Subcutaneous abdominal adipose tissue (tissue), 5 donors: Measurements from ENCODE around the gene ST7L.

Source experiments
- H3K27ac ChIP-seq: one replicate; pipeline ENCODE4 v1.7.0; 2013; ENCODE audit warnings: low read depth, mild to moderate bottlenecking, inconsistent platforms, low read length, moderate library complexity
- H3K27me3 ChIP-seq, 5 donors: one replicate each; pipeline ENCODE4 v1.7.0; 2013; ENCODE audit warnings: low read length in 5 of 5, inconsistent platforms in 1 of 5; ENCODE audit not compliant: control insufficient read depth in 5 of 5, insufficient read depth in 4 of 5
- H3K36me3 ChIP-seq, 5 donors: one replicate each; pipeline ENCODE4 v1.7.0; 2013; ENCODE audit warnings: low read length in 5 of 5; ENCODE audit not compliant: control insufficient read depth in 5 of 5, insufficient read depth in 5 of 5
- H3K4me1 ChIP-seq, 5 donors: one replicate each; pipeline ENCODE4 v1.7.0; 2013; ENCODE audit warnings: low read length in 5 of 5, mild to moderate bottlenecking in 3 of 5, moderate library complexity in 1 of 5; ENCODE audit not compliant: control insufficient read depth in 5 of 5, insufficient read depth in 5 of 5
- H3K4me3 ChIP-seq, 5 donors: one replicate each; pipeline ENCODE4 v1.7.0; 2013; ENCODE audit warnings: low read length in 5 of 5, low read depth in 1 of 5
- H3K9ac ChIP-seq, 5 donors: one replicate each; pipeline ENCODE4 v1.7.0; 2013; ENCODE audit warnings: low read length in 5 of 5, mild to moderate bottlenecking in 4 of 5, moderate library complexity in 3 of 5
- H3K9me3 ChIP-seq, 5 donors: one replicate each; pipeline ENCODE4 v1.7.0; 2013; ENCODE audit warnings: low read length in 5 of 5; ENCODE audit not compliant: control insufficient read depth in 5 of 5
- donor health status: healthy.
- donor health status: healthy.
- donor health status: healthy.
- donor health status: healthy.
- donor health status: healthy.

The ST7L gene

GRCh38 chr1:112538883-112539282 is 80.1 kb downstream of the ST7L start:
- peaks cover 0 to 29% (median 28%) of the 10 kb centered on the region in 5 donors for H3K4me1 ChIP-seq
- no peak overlapping the region for H3K4me3 ChIP-seq
- no peak overlapping the region for H3K27ac ChIP-seq
- H3K27me3 ChIP-seq, result no peaks in the 10 kb centered on the region
- H3K9ac ChIP-seq, result no peak overlapping the region
- no peaks in the 10 kb centered on the region for H3K9me3 ChIP-seq
- peaks cover 4 to 11% (median 6%) of the 10 kb centered on the region in 5 donors for H3K36me3 ChIP-seq

GRCh38 chr1:112537456-112537855 is 81.5 kb downstream of the ST7L start:
- Histone ChIP-seq H3K9me3 (no peaks in the 10 kb centered on the region), H3K4me3 (no peak overlapping the region), H3K9ac (no peak overlapping the region), H3K27ac (no peak overlapping the region), H3K36me3 (peaks cover 4 to 11% (median 7%) of the 10 kb centered on the region in 5 donors), H3K27me3 (no peaks in the 10 kb centered on the region), H3K4me1 (peaks cover 0 to 29% (median 28%) of the 10 kb centered on the region in 5 donors)

- no peak overlapping the region for H3K27ac ChIP-seq
- H3K4me3 ChIP-seq, result no peak overlapping the region
- peaks cover 3 to 11% (median 5%) of the 10 kb centered on the region in 5 donors for H3K36me3 ChIP-seq
- no peaks in the 10 kb centered on the region for H3K9me3 ChIP-seq
- H3K4me1 ChIP-seq, result peaks cover 0 to 29% (median 28%) of the 10 kb centered on the region in 5 donors
- no peaks in the 10 kb centered on the region for H3K27me3 ChIP-seq
- H3K9ac ChIP-seq, result no peak overlapping the region
Observed at GRCh38 chr1:112536561-112536960, 82.4 kb downstream of the ST7L start.

- Histone ChIP-seq H3K9ac (no peak overlapping the region), H3K9me3 (no peaks in the 10 kb centered on the region), H3K36me3 (peaks cover under 1 to 7% (median 3%) of the 10 kb centered on the region in 5 donors), H3K4me1 (peaks cover 0 to 22% (median 11%) of the 10 kb centered on the region in 5 donors), H3K27me3 (no peaks in the 10 kb centered on the region), H3K4me3 (no peak overlapping the region), H3K27ac (no peak overlapping the region)
Observed at GRCh38 chr1:112533029-112533428, 85.9 kb downstream of the ST7L start.

- Histone ChIP-seq H3K9ac (no peak overlapping the region), H3K9me3 (no peaks in the 10 kb centered on the region), H3K36me3 (peaks cover 8 to 13% (median 9%) of the 10 kb centered on the region in 5 donors), H3K4me1 (peaks cover 0 to 12% (median 4%) of the 10 kb centered on the region in 5 donors), H3K4me3 (no peak overlapping the region), H3K27ac (no peak overlapping the region), H3K27me3 (no peaks in the 10 kb centered on the region)
Observed at GRCh38 chr1:112532064-112532463, 86.9 kb downstream of the ST7L start.

- H3K27me3 ChIP-seq, result no peaks in the 10 kb centered on the region
- H3K4me3 ChIP-seq, result no peak overlapping the region
- H3K9ac ChIP-seq, result no peak overlapping the region
- no peak overlapping the region for H3K27ac ChIP-seq
- H3K9me3 ChIP-seq, result no peaks in the 10 kb centered on the region
- H3K36me3 ChIP-seq, result peaks cover 8 to 18% (median 16%) of the 10 kb centered on the region in 5 donors
- H3K4me1 ChIP-seq, result peaks cover 0 to 6% (median 0%) of the 10 kb centered on the region in 5 donors
Observed at GRCh38 chr1:112530832-112531231, 88.1 kb downstream of the ST7L start.

- Histone ChIP-seq H3K9ac (no peak overlapping the region), H3K4me3 (no peak overlapping the region), H3K27me3 (no peaks in the 10 kb centered on the region), H3K4me1 (peaks cover 0 to 6% (median 0%) of the 10 kb centered on the region in 5 donors), H3K36me3 (peaks cover 14 to 32% (median 30%) of the 10 kb centered on the region in 5 donors), H3K9me3 (no peaks in the 10 kb centered on the region), H3K27ac (no peak overlapping the region)
Observed at GRCh38 chr1:112529301-112529700, 89.6 kb downstream of the ST7L start.

- Histone ChIP-seq H3K4me1 (peaks cover 0 to 6% (median 0%) of the 10 kb centered on the region in 5 donors), H3K4me3 (no peak overlapping the region), H3K9me3 (no peaks in the 10 kb centered on the region), H3K27me3 (no peaks in the 10 kb centered on the region), H3K9ac (no peak overlapping the region), H3K36me3 (peaks cover 16 to 34% (median 32%) of the 10 kb centered on the region in 5 donors), H3K27ac (no peak overlapping the region)
Observed at GRCh38 chr1:112528076-112528475, 90.9 kb downstream of the ST7L start.

- Histone ChIP-seq H3K4me1 (peaks cover 0 to 6% (median 0%) of the 10 kb centered on the region in 5 donors), H3K36me3 (peaks cover 16 to 34% (median 30%) of the 10 kb centered on the region in 5 donors), H3K27ac (no peak overlapping the region), H3K9ac (no peak overlapping the region), H3K9me3 (no peaks in the 10 kb centered on the region), H3K4me3 (no peak overlapping the region), H3K27me3 (no peaks in the 10 kb centered on the region)
Observed at GRCh38 chr1:112527266-112528010, 91.5 kb downstream of the ST7L start.

GRCh38 chr1:112524986-112525385 is 94.0 kb downstream of the ST7L start:
- no peak overlapping the region for H3K9ac ChIP-seq
- H3K27ac ChIP-seq, result no peak overlapping the region
- H3K4me3 ChIP-seq, result no peak overlapping the region
- no peaks in the 10 kb centered on the region for H3K9me3 ChIP-seq
- H3K27me3 ChIP-seq, result no peaks in the 10 kb centered on the region
- peaks cover 13 to 38% (median 33%) of the 10 kb centered on the region in 5 donors for H3K36me3 ChIP-seq
- peaks cover 0 to 6% (median 0%) of the 10 kb centered on the region in 5 donors for H3K4me1 ChIP-seq
